GM18526 (cell line): ENCODE results near the gene ADGRE2.

Experiments used
- POLR2A ChIP-seq: IDR thresholded peaks from 3 replicates; pipeline ENCODE4 v1.6.1; 2011; ENCODE audit not compliant: insufficient read length; ENCODE audit errors: extremely low read depth

ADGRE2 gene

DNA sequence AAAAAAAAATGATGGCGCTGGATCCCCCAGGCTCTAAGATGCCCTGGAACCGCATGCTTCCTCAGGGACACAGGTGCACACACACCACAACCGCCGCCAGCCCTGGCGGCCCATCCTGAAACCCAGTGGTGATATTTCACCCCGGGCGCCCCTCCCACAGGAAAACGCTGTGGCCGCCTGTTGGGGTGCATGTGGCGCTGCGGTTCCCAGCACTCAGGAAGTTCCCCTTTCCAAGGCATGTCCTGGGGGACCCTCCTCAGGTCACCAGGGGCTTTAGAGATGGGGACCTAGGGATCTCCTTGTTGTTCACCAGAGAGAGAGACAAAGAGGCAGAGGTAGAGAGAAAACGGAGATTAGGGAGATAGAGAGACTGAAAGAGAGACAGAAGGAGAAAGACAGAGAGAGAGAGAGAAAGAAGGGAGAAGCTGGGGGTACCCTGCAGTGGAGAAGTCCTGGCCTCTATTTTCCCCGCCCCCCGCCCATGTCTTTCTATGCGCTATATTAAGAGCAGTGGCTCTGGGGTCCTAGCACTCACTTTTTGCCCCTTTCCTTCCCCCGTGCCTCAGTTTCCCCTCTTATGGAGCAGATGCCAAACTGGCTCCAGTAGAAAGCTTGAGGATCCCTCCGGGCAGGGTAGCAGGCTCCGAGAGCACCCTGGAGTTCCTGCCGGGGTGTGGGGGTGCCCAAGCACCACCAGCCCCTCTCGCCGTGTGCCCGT is 2.3 kb downstream of the ADGRE2 start:
- TF ChIP-seq POLR2A = no peak

DNA sequence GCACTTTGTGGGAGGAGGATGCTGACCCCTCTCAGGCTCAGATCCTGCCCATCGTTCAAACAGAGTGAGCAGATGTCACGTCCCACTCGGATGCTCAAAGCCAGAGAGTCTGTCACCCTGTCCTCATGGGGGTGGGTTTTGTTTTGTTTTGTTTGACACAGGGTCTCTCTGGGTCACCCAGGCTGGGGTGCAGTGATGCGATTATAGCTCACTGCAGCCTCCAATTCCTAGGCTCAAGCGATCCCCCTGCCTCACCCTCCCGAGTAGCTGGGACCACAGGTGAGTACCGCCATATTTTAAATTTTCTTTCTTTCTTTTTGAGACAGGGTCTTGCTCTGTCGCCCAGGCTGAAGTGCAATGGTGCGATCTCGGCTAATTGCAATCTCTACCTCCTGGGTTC is 4.0 kb downstream of the ADGRE2 start:
- no peak for TF ChIP-seq POLR2A

DNA sequence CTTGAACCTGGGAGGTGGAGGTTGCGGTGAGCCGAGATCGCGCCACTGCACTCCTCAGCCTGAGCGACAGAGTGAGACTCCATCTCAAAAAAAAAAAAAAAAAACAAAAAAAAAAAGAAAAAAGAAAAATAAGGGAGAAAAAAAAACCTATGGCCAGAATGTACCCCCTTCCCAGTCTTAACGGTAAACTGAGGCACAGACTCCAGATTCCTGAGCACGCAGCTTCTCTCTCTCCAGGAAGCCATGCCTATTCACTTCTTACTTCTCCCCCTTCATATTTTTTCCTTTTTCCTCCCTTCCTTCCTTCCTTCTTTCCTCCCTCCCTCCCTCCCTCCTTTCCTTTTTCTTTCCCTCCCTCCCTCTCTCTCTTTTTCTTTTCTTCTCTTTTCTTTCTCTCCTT is 5.4 kb downstream of the ADGRE2 start:
- no peak for TF ChIP-seq POLR2A

DNA sequence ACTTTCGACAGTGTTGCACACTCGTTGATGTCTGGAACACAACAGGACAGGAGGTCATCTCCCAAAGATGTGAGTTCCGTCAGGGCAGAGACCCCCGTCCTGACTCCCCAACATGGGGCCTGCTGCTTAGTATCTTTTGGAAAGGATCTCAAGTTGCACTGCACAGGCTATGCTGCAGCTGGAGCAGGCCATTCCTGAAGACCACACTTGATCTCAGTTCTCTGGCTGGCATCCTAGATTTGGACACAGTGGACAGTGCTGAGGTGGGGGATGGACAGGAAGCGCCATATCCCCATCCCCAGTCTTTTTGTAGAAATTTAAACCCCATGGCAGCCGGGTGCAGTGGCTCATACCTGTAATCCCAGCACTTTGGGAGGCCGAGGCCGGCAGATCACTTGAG is 5.9 kb downstream of the ADGRE2 start:
- TF ChIP-seq POLR2A = no peak

DNA sequence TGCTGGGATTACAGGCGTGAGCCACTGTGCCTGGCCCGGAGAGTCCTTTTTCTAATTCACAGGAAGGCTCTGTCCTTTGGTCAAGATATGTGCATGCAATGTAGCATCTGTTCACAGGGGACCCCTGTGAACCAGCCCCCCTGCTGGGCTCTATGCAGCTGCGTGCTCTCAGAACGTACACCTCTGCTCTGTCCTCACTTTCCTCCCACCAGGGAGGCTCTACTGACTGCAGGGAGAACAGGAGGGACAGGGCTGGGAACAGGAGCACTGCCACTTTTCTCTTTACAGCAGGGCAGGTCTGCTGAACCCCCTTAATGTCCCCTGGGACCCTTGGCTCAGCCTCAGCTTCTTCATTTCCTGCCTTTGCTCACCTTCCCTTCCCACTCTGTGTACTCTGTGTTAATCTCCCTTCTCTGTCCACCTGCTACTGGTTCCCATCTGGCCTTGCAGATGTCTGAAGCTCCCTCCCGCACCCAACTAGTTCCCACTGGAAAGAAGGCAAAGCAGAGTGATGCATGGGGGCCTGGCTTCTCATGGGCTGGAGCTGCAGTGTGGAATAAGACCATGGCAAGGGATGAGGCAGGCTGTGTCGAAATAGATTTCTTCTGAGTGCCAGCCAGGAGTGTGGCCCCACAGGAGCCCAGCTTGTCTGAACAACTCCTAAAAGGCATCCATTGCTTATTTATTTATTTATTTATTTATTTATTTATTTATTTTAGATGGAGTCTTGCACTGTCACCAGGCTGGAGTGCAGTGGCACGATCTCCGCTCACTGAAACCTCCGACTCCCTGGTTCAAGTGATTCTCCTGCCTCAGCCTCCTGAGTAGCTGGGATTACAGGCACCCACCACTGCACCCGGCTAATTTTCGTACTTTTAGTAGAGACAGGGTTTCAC is 7.2 kb downstream of the ADGRE2 start:
- no peak for TF ChIP-seq POLR2A

DNA sequence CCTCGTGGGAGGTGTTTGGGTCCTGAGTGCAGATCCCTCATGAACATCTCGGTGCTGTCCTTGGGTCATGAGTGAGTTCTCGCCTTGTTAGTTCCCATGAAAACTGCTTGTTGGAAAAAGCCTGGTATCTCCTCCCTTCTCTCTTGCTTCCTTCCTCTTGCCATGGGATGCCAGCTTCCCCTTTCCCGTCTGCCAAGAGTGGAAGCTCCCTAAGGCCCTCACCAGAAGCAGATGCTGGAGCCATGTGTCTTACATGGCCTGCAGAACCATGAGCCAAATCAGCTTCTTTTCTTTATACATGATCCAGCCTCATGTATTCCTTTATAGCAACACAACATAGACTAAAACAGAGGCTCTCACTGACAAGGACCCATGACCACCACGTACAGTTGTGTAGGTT is 8.2 kb downstream of the ADGRE2 start:
- TF ChIP-seq POLR2A = no peak

DNA sequence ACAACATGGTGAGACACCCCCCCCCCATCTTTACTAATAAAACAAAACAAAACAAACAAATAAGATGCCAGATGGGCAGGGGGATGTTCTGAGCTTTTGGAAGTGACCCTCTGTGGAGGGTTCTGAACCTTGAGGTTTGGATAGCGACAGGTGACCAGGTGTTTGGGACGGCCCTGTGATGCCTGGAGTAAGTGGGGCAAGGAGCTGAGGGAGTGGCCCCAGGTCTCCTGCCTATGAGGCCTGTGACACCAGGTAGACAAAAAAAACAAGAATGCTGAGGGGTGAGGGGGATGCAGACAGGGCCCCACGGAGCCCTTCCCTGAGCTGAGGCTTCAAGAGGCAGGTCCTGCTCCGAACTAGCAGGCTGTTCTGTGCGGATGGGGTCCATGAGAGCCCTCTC is 9.2 kb downstream of the ADGRE2 start:
- no peak for TF ChIP-seq POLR2A

DNA sequence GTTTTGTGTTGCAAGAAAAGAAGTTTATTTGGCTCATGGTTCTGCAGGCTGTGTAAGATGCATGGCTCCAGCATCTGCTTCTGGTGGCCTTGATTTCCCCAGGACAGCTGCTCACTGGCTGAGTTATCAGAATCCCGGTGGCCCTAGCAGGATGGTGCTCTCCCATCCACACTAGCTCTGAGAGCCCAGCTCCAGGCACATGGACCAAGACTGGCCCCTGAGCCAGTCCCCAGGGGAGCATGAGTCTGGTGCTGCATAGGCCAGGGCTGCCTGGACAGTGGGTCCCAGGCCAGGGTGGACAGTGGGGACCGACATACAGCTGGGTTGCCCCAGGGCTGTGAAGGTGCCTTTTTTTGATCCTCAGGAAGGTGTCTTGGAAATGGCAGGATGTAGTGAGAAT is 10.4 kb downstream of the ADGRE2 start:
- no peak for TF ChIP-seq POLR2A

DNA sequence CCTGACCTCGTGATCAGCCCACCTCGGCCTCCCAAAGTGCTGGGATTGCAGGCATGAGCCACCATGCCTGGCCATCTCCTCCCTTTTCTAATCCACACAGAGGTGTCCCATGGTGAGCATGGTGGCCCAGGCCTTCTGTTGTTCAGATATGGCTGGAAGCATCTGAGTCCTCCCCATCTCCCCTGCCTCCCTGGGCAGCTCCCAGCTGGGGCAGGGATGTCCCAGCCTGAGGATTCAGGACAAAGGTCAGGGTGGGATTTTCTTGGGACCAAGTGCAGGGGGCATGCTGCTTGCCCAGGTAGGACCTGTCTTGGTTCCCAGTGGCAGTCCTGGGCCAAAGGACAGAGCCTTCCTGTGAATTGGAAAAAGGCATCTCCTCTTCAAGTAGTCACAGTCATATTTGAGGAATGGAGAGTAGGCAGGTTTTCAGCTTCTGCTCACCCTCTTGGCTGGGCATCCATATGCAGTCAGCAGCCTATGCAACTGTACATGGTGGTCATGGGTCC is 10.8 kb downstream of the ADGRE2 start:
- no peak for TF ChIP-seq POLR2A

DNA sequence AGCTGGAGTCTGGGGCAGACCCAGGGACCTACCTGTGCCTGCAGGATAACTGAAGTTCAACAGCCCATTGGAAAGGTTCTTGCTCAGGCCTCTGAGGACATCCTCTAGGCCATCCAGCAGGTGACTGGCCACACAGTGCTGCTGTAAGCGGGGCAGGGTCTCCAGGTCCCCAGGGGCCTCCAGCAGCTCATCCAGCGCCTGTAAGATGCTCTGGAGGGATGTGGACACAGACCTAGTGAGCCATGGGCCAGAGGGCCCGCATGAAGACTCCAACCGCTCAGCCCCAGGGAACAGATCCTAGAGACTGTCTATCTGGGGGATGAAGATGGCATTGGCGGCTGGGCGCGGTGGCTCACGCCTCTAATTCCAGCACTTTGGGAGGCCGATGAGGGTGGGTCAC is 14.0 kb downstream of the ADGRE2 start:
- no peak for TF ChIP-seq POLR2A

DNA sequence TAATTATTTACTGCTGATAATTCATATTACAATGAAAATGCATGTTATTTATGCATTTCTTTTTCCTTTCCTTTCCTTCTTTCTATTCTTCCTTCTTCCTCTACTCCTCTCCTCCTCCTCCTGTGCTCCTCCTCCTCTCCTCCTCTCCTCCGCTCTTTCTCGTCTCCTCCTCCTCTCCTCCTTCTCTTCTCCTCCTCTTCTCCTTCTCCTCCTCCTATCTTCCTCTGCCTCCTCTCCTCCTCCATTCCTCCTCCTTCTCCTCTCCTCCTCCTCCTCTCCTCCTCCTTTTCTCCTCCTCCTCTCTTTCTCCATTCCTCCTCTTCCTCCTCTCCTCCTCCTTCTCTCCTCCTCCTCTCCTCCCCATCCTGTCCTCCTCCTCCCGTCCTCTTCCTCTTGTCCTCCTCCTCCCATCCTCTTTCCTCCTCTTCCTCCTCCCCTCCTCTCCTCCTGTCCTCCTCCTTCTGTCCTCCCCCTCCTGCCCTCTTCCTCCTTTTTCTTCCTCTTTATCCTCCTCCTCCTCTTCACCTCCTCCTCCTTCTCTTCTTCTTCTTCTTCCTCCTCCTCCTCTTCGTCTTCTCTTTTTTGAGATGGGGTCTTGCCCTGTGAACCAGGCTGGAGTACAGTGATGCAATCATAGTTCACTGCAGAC is 14.7 kb downstream of the ADGRE2 start:
- TF ChIP-seq POLR2A = no peak

DNA sequence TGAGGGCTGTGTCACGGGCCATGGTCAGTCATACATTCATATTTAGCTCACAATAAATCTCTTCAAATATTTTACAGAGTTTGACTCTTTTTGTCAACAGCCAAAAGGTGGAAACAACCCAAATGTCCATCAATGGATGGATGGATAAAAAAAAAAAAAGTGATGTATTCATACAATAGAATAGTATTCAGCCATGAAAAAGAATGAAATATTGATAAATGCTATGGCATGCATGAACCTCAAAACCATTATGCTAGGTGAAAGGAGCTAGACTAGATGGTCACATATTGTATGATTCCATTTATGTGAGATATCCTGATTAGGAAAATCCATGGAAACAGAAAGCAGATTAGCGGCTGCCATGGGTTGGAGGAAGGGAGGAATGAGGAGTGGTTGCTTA is 16.2 kb downstream of the ADGRE2 start:
- TF ChIP-seq POLR2A = no peak

DNA sequence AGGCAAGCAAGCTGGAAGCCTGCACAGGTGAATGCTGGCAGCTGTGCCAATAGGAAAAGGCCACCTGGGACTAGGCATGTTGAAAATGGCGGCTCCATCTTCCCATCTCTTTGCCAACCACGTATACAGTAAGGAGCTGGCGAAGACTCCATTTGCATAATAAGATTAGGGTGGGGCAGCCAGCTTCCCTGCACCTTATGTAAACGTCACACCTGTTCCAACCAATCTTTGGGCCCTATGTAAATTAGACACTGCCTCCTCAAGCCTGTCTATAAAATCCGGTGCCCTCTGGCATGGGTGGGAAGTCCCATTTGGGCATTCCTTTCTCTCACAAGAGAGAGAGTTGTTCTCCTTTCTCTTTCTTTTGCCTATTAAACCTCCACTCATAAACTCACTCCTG is 16.8 kb downstream of the ADGRE2 start:
- TF ChIP-seq POLR2A = no peak

DNA sequence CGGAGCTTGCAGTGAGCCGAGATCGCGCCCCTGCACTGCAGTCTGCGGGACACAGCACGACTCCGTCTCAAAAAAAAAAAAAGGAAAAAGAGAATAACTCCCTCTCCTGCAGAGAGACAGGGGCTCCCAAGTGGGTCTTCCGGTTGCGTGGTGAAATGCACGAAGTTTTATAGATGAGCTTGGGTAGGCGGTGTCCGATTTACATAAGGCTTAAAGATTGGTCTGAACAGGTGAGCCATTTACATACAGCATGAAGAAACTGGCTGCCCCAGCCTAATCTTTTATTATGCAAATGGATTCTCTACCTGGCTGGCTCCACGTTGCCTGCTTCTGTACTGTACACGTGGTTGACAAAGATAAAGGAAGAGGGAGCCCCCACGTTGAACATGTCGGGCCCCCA is 19.5 kb downstream of the ADGRE2 start:
- no peak for TF ChIP-seq POLR2A

DNA sequence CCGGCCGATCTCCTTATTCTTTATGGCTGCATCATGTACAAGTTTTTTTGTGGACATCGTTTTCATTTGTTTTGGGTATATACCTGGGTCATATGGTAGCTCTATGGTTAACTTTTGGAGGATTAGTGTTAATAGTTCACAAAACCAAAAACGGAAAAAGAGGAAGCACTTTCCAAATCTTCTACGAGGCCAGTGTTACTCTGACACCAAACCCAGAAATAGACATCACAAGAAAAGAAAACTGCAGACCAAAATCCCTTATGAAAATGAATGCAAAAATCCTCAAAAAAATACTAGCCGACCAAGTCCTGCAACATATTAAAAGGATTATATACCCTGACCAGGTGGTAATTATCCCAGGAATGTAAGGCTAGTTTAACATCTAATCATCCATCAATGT is 29.8 kb downstream of the ADGRE2 start:
- TF ChIP-seq POLR2A = no peak

DNA sequence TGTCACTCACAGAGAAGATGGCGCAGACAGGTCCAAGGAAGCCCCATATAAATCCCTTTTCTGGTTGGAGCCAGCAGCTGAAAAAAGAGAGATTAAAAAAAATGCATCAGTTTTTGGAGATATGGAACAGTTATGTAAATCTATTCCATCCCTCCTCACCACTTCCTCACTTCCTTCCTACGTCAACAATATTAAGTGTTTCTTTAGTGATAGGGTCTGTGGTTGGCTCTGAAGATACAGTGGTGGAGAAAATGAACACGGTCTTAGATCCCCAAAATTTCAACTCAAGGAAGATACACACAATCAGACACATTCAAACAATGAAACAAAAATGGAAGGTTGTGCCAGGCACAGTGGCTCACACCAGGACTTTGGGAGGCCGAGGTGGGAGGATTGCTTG is 31.5 kb downstream of the ADGRE2 start:
- no peak for TF ChIP-seq POLR2A
